Gastroesophageal sphincter (tissue), 4 donors: ENCODE data around the gene FBXL17. TPM values are rescaled to one million over a fixed set of nuclear protein-coding genes. Genes with fewer than 3 reads are reported as not detected.

Experiments used
- ATAC-seq: fragments of 150-250 bp; one replicate; pipeline ENCODE4 v1.9.1; 2016; ENCODE audit warnings: mild to moderate bottlenecking, moderate library complexity
- H3K27ac ChIP-seq, 4 donors: fragments of 200-600 bp; sonication (generic) in 3 of 4; 1 replicate in 3 of 4; 2 replicates in 1 of 4; pipeline ENCODE4 v1.5.1; 2016 to 2019
- H3K27me3 ChIP-seq: fragments of 200-600 bp; sonication (generic); one replicate; pipeline ENCODE4 v1.5.1; 2019
- H3K36me3 ChIP-seq, 2 donors: fragments of 200-600 bp; sonication (generic); one replicate each; pipeline ENCODE4 v1.5.1; 2019; ENCODE audit warnings: control low read depth in 1 of 2
- H3K4me1 ChIP-seq, 3 donors: fragments of 200-600 bp; sonication (generic); 1 replicate in 2 of 3; 2 replicates in 1 of 3; pipeline ENCODE4 v1.5.1; 2016 to 2019; ENCODE audit warnings: control low read depth in 2 of 3
- H3K4me3 ChIP-seq, 2 donors: fragments of 200-600 bp; sonication (generic); one replicate each; pipeline ENCODE4 v1.5.1; 2019; ENCODE audit warnings: mild to moderate bottlenecking in 1 of 2, moderate library complexity in 1 of 2
- H3K9me3 ChIP-seq, 3 donors: fragments of 200-600 bp; sonication (generic); one replicate each; pipeline ENCODE4 v1.5.1; 2017 to 2019; ENCODE audit warnings: control low read depth in 2 of 3
- CTCF ChIP-seq, 4 experiments: fragments of 200-600 bp in 2 of 4; fragments of 450-650 bp in 2 of 4; sonication (generic) in 1 of 4; IDR thresholded peaks; one replicate each; pipeline ENCODE4 v1.5.1; 2017 to 2019; ENCODE audit warnings: antibody characterized with exemption in 4 of 4, mild to moderate bottlenecking in 2 of 4, moderate library complexity in 2 of 4
- EP300 ChIP-seq: sonication (generic); formaldehyde crosslinking; IDR thresholded peaks from one replicate; pipeline ENCODE4 v1.6.1; 2017; ENCODE audit warnings: antibody characterized with exemption, mild to moderate bottlenecking
- POLR2A ChIP-seq, 2 donors: fragments of 450-650 bp; IDR thresholded peaks; one replicate each; pipeline ENCODE4 v1.6.1; 2017; ENCODE audit warnings: antibody characterized with exemption in 2 of 2, mild to moderate bottlenecking in 2 of 2, moderate library complexity in 1 of 2
- POLR2AphosphoS5 ChIP-seq: sonication (generic); formaldehyde crosslinking; IDR thresholded peaks from one replicate; pipeline ENCODE4 v1.6.1; 2017; ENCODE audit warnings: antibody characterized with exemption
- WGBS, 2 donors: methylation state at CpG; one replicate each; pipeline ENCODE4 v1.1.5; 2018; ENCODE audit warnings: low coverage in 1 of 2; 5-methylcytosine and 5-hydroxymethylcytosine counted together
- total RNA-seq, 4 donors: library from RNA; depleted of rRNA; stranded (reverse); fragments of >200 nt; gene quantifications; one replicate each; pipeline ENCODE4 v1.1.0, GENCODE V29; 2016

The FBXL17 gene
- total RNA-seq, 4 donors from 2014 or later = 15.3 to 25.5 (median 21.7) TPM

- Histone ChIP-seq H3K4me1 (no peaks in the 10 kb centered on the region), H3K4me3 (no peak overlapping the region), H3K27ac (no peak overlapping the region), H3K9me3 (no peaks in the 10 kb centered on the region), H3K36me3 (no peaks in the 10 kb centered on the region), H3K27me3 (no peaks in the 10 kb centered on the region)
- TF ChIP-seq EP300 = no peak
- TF ChIP-seq POLR2A (IDR thresholded peaks at IDR 0.05) = no peak
- TF ChIP-seq POLR2AphosphoS5 = no peak
- no peak for TF ChIP-seq CTCF (IDR thresholded peaks at IDR 0.05)
- 75 to 84% methylated on average over 2 to 3 of the region's 3 CpGs for WGBS, 2 donors
- no peak for ATAC-seq
Observed at GRCh38 chr5:107957051-107957450, 424.8 kb downstream of the FBXL17 start.

GRCh38 chr5:107955321-107955720 is 426.6 kb downstream of the FBXL17 start:
- Histone ChIP-seq H3K27me3 (no peaks in the 10 kb centered on the region), H3K27ac (no peak overlapping the region), H3K4me1 (no peaks in the 10 kb centered on the region), H3K4me3 (no peak overlapping the region), H3K9me3 (no peaks in the 10 kb centered on the region), H3K36me3 (no peaks in the 10 kb centered on the region)
- no peak for ATAC-seq
- TF ChIP-seq POLR2AphosphoS5 = no peak
- 72 to 85% methylated on average over 3 of the region's 3 CpGs for WGBS, 2 donors

GRCh38 chr5:107954254-107954653 is 427.6 kb downstream of the FBXL17 start:
- H3K27ac ChIP-seq = no peak overlapping the region
- H3K36me3 ChIP-seq = no peaks in the 10 kb centered on the region
- TF ChIP-seq POLR2A (IDR thresholded peaks at IDR 0.05) = no peak
- TF ChIP-seq POLR2AphosphoS5 = no peak
- no peak for TF ChIP-seq CTCF (IDR thresholded peaks at IDR 0.05)
- ATAC-seq = no peak
- no peaks in the 10 kb centered on the region for H3K4me1 ChIP-seq
- no peaks in the 10 kb centered on the region for H3K9me3 ChIP-seq
- H3K4me3 ChIP-seq = no peak overlapping the region
- no peaks in the 10 kb centered on the region for H3K27me3 ChIP-seq

- Histone ChIP-seq H3K9me3 (no peaks in the 10 kb centered on the region), H3K36me3 (no peaks in the 10 kb centered on the region), H3K4me1 (no peaks in the 10 kb centered on the region), H3K27me3 (no peaks in the 10 kb centered on the region), H3K4me3 (no peak overlapping the region), H3K27ac (no peak overlapping the region)
- no peak for TF ChIP-seq POLR2A (IDR thresholded peaks at IDR 0.05)
- no peak for TF ChIP-seq POLR2AphosphoS5
- no peak for TF ChIP-seq CTCF (IDR thresholded peaks at IDR 0.05)
- no peak for TF ChIP-seq EP300
- ATAC-seq = no peak
- 69 to 70% methylated on average over 4 of the region's 4 CpGs for WGBS, 2 donors
Observed at GRCh38 chr5:107952450-107952849, 429.4 kb downstream of the FBXL17 start.

- ATAC-seq = no peak
- no peaks in the 10 kb centered on the region for H3K36me3 ChIP-seq
- no peak overlapping the region for H3K27ac ChIP-seq
- H3K27me3 ChIP-seq = no peaks in the 10 kb centered on the region
- no peak for TF ChIP-seq EP300
- TF ChIP-seq POLR2A (IDR thresholded peaks at IDR 0.05) = no peak
- TF ChIP-seq POLR2AphosphoS5 = no peak
- WGBS, 2 donors = 72 to 77% methylated on average over 2 to 3 of the region's 3 CpGs
- no peaks in the 10 kb centered on the region for H3K4me1 ChIP-seq
- H3K4me3 ChIP-seq = no peak overlapping the region
- H3K9me3 ChIP-seq = no peaks in the 10 kb centered on the region
Observed at GRCh38 chr5:107951309-107951708, 430.6 kb downstream of the FBXL17 start.

- TF ChIP-seq EP300 (no peak), POLR2AphosphoS5 (no peak), POLR2A (IDR thresholded peaks at IDR 0.05) (no peak), CTCF (IDR thresholded peaks at IDR 0.05) (no peak)
- no peak for ATAC-seq
- Histone ChIP-seq H3K36me3 (no peaks in the 10 kb centered on the region), H3K4me3 (no peak overlapping the region), H3K9me3 (no peaks in the 10 kb centered on the region), H3K27me3 (no peaks in the 10 kb centered on the region), H3K27ac (no peak overlapping the region), H3K4me1 (no peaks in the 10 kb centered on the region)
- WGBS, 2 donors = 89 to 92% methylated on average over 4 to 5 of the region's 5 CpGs
Observed at GRCh38 chr5:107950776-107951175, 431.1 kb downstream of the FBXL17 start.
